ENCODE results near the gene NCDN.

NCDN gene

GRCh38 chr1:35555212-35555584 is 2.4 kb upstream of the NCDN start:
- DNase-seq (ENCODE audit: low spot score) = no peak

GRCh38 chr1:35555601-35556477 is 1.8 kb upstream of the NCDN start:
- DNase-seq (ENCODE audit: low spot score) = no peak

GRCh38 chr1:35556484-35557117 is 998 bp upstream of the NCDN start:
- no peak for DNase-seq (ENCODE audit: low spot score)

GRCh38 chr1:35557118-35557610 is 435 bp upstream of the NCDN start, which contains the start of gene KIAA0319L:
Gene KIAA0319L, minus strand, starts transcription at chr1:35557403. Its CDS starts 2,912 bp downstream, at chr1:35554491.
- DNase-seq (ENCODE audit: low spot score) = peak; percentile 87

- no peak for DNase-seq (ENCODE audit: low spot score)
These were observed 1.0 kb downstream of the NCDN start for GRCh38 chr1:35558374-35559316.

GRCh38 chr1:35559317-35559944 is 1.8 kb downstream of the NCDN start:
- DNase-seq (ENCODE audit: low spot score) = peak; percentile 45

- DNase-seq (ENCODE audit: low spot score) = peak; percentile 80
These were observed 2.9 kb downstream of the NCDN start for GRCh38 chr1:35560256-35561225.

- no peak for DNase-seq (ENCODE audit: low spot score)
These were observed 3.8 kb downstream of the NCDN start for GRCh38 chr1:35561297-35561971.

- no peak for DNase-seq (ENCODE audit: low spot score)
These were observed 4.5 kb downstream of the NCDN start for GRCh38 chr1:35561972-35562680.

- no peak for DNase-seq (ENCODE audit: low spot score)
These were observed 5.6 kb downstream of the NCDN start for GRCh38 chr1:35563166-35563565.

GRCh38 chr1:35564037-35564883 is 6.7 kb downstream of the NCDN start:
- peak; percentile 72 for DNase-seq (ENCODE audit: low spot score)

GRCh38 chr1:35564884-35565741 is 7.5 kb downstream of the NCDN start:
- DNase-seq (ENCODE audit: low spot score) = no peak

GRCh38 chr1:35565742-35566133 is 8.1 kb downstream of the NCDN start:
- no peak for DNase-seq (ENCODE audit: low spot score)

GRCh38 chr1:35567947-35568558 is 10.5 kb downstream of the NCDN start:
- no peak for DNase-seq (ENCODE audit: low spot score)

GRCh38 chr1:35568975-35569395 is 11.4 kb downstream of the NCDN start:
- peak; percentile 82 for DNase-seq (ENCODE audit: low spot score)

GRCh38 chr1:35569936-35570335 is 12.3 kb downstream of the NCDN start:
- no peak for DNase-seq (ENCODE audit: low spot score)

All from pons (tissue), 1 donor.